CD4-positive, alpha-beta T cell treated with Interleukin-15 for 4 hours (primary cell): ENCODE results near the gene USP47.

Experiments
- DNase-seq: peaks from one replicate; pipeline ENCODE4 v3.0.0-alpha.2; 2020; ENCODE audit warnings: low spot score

USP47 gene

GRCh38 chr11:11841723-11842420, at the start of gene USP47:
USP47 (plus strand) TSS chr11:11841972; CDS start chr11:11842186, 214 bp downstream.
- peak; percentile 94 for DNase-seq

- no peak for DNase-seq
Measured at GRCh38 chr11:11793073-11793472, 48.7 kb upstream of the USP47 start.

- DNase-seq = peak; percentile 80
Measured at GRCh38 chr11:11798586-11799438, 43.0 kb upstream of the USP47 start.

GRCh38 chr11:11805228-11805627, 36.5 kb upstream of the USP47 start:
- DNase-seq = no peak

- no peak for DNase-seq
Measured at GRCh38 chr11:11806074-11806473, 35.7 kb upstream of the USP47 start.

- DNase-seq = no peak
Measured at GRCh38 chr11:11806586-11806985, 35.2 kb upstream of the USP47 start.

- DNase-seq = no peak
Measured at GRCh38 chr11:11807811-11808782, 33.7 kb upstream of the USP47 start.

GRCh38 chr11:11808992-11809615, 32.7 kb upstream of the USP47 start:
- DNase-seq = no peak

GRCh38 chr11:11810764-11811726, 30.7 kb upstream of the USP47 start:
- DNase-seq = no peak

GRCh38 chr11:11813288-11813962, 28.3 kb upstream of the USP47 start:
- no peak for DNase-seq

GRCh38 chr11:11814614-11815452, 26.9 kb upstream of the USP47 start:
- no peak for DNase-seq

- no peak for DNase-seq
Measured at GRCh38 chr11:11816511-11817314, 25.1 kb upstream of the USP47 start.

- DNase-seq = no peak
Measured at GRCh38 chr11:11817957-11818356, 23.8 kb upstream of the USP47 start.

GRCh38 chr11:11818529-11819121, 23.1 kb upstream of the USP47 start:
- no peak for DNase-seq

- DNase-seq = no peak
Measured at GRCh38 chr11:11821899-11822298, 19.9 kb upstream of the USP47 start.

- DNase-seq = no peak
Measured at GRCh38 chr11:11822946-11823345, 18.8 kb upstream of the USP47 start.

- no peak for DNase-seq
Measured at GRCh38 chr11:11826260-11826659, 15.5 kb upstream of the USP47 start.

GRCh38 chr11:11827272-11827671, 14.5 kb upstream of the USP47 start:
- DNase-seq = no peak
